Vagina (tissue), 2 donors: ENCODE data around the gene ZBTB20.

ENCODE experiments used
- POLR2A ChIP-seq, 2 donors: fragments of 450-650 bp; IDR thresholded peaks; one replicate each; pipeline ENCODE4 v1.6.1; 2017; ENCODE audit warnings: antibody characterized with exemption in 2 of 2, mild to moderate bottlenecking in 2 of 2, moderate library complexity in 2 of 2
- POLR2AphosphoS5 ChIP-seq, 2 donors: sonication (generic); formaldehyde crosslinking; IDR thresholded peaks; one replicate each; pipeline ENCODE4 v1.9.0; 2017; ENCODE audit warnings: antibody characterized with exemption in 2 of 2, mild to moderate bottlenecking in 2 of 2, low read depth in 1 of 2; ENCODE audit not compliant: insufficient read depth in 1 of 2
- TF ChIP-seq, protein P1 (sequence below), 3 experiments: fragments of 450-650 bp in 2 of 3; fragments of 200-600 bp in 1 of 3; sonication (generic) in 1 of 3; IDR thresholded peaks; one replicate each; pipeline ENCODE4 v1.5.1; 2017 to 2019; ENCODE audit warnings: antibody characterized with exemption in 3 of 3, mild to moderate bottlenecking in 2 of 3, moderate library complexity in 2 of 3

DNA sequence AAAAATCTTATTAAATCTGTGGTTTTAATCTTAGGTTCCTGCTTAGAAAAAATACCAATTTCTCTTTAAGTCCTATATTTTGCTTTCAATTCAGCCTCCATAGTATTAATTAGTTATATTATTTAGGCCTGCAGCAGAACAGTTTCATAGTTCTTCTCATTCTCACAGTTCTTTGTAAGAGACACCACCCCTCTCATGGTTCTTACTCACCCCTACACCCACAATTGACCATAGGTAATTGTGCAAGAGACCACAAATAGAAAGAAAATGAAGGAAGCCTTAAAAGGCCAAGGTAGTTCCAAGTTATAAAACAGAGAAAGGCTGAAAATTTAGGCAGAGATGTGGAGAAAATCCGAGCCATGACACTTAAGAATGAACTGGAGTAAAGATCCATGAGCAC, 438.0 kb downstream of the ZBTB20 start:
- TF ChIP-seq POLR2A (IDR thresholded peaks at IDR 0.05) (no peak), POLR2AphosphoS5 (IDR thresholded peaks at IDR 0.05; ENCODE audit: insufficient read depth in 1 of 2, low read depth in 1 of 2) (no peak)
- TF ChIP-seq, protein P1, sequence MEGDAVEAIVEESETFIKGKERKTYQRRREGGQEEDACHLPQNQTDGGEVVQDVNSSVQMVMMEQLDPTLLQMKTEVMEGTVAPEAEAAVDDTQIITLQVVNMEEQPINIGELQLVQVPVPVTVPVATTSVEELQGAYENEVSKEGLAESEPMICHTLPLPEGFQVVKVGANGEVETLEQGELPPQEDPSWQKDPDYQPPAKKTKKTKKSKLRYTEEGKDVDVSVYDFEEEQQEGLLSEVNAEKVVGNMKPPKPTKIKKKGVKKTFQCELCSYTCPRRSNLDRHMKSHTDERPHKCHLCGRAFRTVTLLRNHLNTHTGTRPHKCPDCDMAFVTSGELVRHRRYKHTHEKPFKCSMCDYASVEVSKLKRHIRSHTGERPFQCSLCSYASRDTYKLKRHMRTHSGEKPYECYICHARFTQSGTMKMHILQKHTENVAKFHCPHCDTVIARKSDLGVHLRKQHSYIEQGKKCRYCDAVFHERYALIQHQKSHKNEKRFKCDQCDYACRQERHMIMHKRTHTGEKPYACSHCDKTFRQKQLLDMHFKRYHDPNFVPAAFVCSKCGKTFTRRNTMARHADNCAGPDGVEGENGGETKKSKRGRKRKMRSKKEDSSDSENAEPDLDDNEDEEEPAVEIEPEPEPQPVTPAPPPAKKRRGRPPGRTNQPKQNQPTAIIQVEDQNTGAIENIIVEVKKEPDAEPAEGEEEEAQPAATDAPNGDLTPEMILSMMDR (IDR thresholded peaks at IDR 0.05), result no peak
